NCI-H146 (cell line): ENCODE results near the gene KLHL28.

Experiments
- DNase-seq: peaks from one replicate; lab custom pipeline; 2025; lab: John Stamatoyannopoulos, UW

The KLHL28 gene, protein sequence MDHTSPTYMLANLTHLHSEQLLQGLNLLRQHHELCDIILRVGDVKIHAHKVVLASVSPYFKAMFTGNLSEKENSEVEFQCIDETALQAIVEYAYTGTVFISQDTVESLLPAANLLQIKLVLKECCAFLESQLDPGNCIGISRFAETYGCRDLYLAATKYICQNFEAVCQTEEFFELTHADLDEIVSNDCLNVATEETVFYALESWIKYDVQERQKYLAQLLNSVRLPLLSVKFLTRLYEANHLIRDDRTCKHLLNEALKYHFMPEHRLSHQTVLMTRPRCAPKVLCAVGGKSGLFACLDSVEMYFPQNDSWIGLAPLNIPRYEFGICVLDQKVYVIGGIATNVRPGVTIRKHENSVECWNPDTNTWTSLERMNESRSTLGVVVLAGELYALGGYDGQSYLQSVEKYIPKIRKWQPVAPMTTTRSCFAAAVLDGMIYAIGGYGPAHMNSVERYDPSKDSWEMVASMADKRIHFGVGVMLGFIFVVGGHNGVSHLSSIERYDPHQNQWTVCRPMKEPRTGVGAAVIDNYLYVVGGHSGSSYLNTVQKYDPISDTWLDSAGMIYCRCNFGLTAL

DNA sequence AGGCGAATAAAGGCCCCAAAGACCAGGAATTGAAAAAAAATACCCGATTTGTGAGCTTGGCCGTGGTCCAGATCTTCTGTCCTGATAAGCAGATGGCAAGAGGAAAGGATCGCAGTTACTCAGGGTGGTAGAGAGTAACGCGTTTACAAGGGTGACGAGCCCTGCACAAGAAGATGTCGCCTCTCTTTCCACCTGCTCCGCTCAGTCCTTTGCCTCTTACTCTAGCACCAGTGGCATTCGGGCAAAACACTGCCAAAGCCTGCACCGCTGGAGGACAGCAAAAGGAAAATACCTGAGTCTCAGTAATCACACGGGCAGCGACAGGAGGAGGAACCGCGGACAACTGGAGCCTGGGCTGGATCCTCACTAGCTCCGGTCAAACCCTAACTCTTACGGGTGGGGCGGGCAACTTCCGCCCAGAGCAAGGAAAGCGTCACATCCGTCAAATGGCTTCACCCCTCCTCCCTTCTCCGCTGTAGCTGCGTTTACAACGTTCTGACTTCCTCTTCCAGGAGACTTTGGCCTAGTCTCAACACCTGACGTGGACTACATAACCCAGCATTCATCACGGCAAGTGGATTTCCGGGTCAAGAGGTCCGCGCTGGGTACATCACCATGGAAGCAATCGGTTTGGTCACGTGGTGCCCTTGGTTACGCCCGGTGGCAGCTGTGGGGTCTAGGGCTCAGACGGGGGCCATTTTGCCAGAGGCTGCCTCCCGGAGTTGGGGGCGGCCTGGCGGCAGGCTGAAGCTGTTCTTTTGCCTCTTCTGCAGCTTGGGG lies at the start of gene KLHL28, which contains the start of gene TOGARAM1:
TSS of gene KLHL28 (minus strand) at position 394 of the 780 bp plus-strand sequence. CDS start 16,019 bp downstream, outside the sequence.
TSS of gene TOGARAM1 (plus strand) at position 637 of the 780 bp plus-strand sequence. CDS start 232 bp downstream, outside the sequence.
- DNase-seq, result peak; percentile 99

DNA sequence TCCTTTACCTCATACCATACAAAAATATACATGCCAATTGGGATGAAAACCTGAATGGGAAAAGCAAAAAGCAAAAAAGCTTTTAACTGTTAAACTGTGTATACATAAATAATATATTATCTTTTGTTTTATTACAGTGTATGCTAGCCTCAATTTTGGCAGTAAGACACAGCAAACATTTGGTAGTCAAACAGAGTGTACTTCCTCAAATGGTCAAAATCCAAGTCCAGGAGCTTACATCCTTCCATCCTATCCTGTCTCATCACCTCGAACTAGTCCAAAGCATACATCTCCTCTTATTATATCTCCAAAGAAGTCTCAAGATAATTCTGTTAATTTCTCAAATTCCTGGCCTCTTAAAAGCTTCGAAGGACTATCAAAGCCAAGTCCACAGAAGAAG lies 42.2 kb upstream of the KLHL28 start:
- no peak for DNase-seq

DNA sequence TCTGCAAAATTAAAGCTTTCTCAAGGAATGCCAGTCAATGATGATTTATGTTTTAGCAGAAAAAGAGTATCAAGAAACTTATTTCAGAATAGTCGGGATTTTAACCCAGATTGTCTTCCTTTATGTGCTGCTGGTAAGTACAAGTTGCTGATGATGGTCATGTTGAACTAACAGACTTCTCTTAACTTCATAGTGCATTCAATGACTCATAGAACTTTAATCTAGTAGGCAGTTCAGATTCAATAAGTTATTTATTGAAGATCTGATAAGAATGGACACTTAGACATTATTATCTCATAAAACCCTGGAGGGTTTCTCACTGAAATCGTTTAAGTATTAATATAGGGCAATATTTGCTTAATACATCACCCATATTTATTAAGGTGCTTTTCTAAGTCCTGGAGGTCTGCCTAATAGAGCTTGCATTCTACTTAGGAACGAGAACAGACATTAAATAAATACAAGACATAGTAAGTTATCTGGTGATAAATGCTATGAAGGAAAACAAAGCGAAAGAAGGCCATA lies 34.1 kb upstream of the KLHL28 start:
- no peak for DNase-seq

DNA sequence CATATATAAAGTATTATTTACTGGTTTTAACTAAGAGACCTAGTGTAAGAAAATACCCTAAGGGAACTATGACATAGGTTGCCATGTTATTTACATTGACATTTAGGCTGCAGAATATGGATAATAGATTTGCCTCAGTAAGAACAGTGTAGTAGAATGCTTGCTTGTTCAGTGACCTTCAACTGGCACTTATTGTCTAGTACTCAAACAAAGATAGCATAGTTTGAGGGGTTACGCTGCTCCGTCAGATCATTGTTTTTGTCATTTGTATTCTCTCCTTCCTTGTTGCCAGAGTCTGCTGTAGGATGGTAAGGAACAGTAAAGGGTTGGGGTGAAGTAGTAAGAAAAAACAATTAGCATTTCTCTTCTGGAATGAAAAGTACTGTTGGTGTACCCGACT lies 33.4 kb upstream of the KLHL28 start:
- DNase-seq, result no peak

DNA sequence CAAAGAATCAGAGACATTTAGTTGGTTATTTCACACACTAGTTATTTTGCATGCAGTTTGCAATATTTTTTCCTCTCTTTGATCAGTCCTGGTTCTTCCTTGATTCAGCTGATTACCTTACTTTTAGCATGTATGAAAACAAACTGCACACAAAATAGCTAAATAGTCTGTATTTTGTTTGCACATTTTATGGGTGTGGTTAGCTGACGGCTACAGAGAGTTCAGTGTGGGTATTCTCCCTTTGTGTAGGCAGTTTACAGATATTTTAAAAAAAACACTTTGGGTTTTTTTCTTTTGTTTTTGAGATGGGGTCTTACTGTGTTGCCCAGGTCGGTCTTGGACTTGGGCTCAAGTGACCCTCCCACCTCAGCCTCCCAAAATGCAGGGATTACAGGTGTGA lies 28.8 kb upstream of the KLHL28 start:
- no peak for DNase-seq

DNA sequence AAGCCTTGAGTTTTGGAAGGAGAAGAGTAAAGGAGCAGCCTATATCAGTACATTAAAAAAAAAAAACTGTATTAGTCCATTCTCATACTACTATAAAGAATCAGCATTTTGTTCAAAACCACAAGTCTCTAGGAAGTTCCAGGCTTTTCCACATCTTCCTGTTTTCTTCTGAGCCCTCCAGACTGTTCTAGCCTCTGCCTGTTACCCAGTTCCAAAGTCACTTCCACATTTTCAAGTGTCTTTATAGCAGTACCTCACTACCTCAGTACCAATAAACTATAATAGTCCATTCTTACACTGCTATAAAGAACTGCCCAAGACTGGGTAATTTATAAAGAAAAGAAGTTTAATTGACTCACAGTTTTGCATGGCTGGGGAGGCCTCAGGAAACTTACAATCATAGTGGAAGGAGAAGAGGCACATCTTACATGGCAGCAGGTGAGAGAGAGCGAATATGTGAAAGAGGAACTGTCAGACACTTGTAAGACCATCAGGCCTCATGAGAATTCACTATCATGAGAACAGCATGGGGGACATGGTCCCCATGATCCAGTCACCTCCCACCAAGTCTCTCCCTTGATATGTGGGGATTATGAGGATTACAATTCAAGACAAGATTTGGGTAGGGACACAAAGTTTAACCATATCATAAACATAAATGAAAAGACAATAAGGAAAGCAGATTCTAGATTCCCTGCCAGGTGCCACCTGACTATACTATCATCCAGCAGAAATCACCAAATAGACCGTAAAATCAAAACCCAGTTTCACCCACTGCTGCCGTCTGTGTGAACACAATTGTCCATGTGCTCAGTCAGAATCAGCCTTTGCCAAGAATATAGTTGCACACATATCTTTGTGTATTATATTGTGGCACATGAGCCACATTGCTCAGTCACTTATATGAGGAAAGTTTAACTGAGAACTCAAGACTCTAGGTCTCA lies 28.0 kb upstream of the KLHL28 start:
- no peak for DNase-seq

DNA sequence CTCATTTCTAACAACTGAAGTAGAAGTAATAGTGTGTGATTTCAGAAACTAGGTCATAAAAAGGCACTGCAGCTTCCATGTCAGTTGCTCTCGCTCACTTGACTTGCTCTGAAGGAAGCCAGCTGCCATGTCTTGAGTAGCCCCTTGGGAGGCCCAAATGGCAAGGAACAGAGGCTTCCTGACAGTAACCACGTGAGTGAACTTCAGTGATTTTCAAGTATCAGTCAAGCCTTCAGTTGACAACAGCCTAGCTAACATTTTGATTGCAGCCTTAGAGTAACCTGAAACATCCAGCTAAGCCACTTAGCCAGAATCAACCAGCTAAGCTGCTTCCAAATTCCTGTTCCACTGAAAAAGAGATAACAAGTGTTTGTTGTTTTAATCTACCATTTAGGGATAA lies 26.9 kb upstream of the KLHL28 start:
- DNase-seq, result no peak

DNA sequence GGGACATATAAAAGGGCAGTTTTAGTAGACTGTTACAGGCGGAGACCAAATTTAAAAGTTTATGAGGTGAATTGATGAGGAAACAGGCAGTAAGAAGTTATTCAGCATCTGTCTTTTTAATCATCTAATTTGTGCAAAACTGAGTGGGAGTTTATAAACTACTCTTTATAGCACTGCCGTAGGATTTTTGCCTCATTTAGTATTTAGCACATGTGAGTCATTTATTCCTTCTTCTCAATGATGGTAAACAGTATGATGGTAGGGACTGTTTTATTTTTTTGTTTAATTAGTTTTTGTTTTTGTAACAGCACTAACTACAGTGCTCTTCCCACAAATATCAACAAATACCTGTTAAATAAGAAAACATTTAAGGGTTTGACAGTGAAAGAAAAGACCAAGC lies 20.8 kb upstream of the KLHL28 start:
- no peak for DNase-seq

DNA sequence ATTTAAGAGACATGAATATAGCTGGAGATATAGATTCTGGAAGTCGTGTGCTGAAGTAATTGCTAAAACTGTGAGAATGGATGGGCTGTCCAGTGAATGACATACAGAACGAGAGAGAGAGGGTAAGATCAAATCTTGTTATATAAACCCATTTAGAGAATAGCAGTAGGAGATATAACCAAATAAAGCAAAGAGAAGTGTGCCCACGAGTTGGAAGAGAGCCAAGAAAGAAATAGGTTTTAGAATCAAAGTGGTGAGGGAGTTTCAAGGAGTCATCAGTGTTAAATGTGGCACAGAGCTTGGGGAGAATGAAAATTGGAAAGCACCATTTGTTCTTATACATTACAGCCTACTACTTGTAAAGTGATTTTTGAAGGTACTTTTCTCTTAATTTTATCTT lies 19.5 kb upstream of the KLHL28 start:
- no peak for DNase-seq

DNA sequence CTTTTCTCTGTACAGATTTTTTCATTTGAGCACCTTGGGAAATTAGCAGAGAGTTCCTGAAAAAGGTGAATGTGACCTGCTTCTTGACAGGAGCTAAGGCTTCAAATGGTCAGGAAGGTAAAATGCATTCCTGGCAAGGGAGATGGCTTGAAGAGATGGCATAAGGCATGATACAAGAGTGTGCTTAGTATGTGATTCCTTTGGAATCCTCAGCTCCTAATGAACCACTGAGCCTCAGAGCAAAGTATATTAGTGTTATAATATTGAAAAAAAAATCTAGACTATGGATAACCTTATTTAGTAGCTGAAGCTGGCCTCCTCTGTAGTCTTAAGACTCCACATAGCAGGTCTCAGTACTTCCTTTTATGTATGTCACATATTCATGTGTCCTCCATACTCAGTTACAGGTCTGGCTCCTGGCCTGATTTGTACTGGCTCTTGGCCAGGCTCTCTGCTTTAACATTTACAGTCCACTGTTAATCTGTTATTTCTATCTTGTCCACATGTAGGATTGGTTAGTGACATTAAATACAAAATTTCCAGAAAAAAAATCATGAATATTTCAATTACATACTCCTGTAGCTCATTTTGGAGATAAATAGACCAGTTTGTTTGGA lies 18.1 kb upstream of the KLHL28 start:
- DNase-seq, result no peak

DNA sequence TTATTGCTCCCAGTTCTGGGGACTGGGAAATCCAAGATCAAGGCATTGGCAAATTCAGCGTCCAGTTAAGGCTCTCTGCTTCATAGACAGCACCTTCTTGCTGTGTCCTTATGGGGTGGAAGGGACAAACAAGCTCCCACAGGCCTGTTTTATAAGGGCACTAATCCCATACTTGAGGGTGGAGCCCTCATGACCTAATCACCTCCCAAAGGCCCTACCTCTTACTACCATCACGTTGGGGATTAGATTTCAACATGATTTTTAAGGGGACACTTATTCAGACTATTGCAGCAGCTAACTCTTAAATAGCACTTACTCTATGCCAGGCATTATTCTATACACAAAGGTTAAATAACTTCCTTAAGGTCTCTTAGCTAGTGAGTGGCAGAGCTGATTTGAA lies 17.5 kb upstream of the KLHL28 start:
- no peak for DNase-seq

DNA sequence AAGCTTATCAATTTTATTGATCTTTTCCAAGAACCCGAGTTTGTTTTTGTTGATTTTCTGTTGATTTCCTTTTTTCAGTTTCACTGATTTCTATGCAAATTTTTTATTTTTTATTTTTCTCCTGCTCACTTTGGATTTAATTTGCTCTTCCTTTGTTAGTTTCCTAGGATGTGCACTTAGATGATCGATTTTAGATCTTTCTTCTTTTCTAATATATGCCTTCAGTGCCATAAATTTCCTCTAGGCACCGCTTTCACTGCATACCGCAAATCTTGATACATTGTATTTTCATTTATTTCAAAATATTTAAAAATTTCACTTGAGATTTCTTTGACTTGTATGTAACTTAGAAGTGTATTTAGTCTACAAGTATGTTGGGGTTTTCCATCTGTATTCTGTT lies 9.7 kb upstream of the KLHL28 start:
- no peak for DNase-seq

DNA sequence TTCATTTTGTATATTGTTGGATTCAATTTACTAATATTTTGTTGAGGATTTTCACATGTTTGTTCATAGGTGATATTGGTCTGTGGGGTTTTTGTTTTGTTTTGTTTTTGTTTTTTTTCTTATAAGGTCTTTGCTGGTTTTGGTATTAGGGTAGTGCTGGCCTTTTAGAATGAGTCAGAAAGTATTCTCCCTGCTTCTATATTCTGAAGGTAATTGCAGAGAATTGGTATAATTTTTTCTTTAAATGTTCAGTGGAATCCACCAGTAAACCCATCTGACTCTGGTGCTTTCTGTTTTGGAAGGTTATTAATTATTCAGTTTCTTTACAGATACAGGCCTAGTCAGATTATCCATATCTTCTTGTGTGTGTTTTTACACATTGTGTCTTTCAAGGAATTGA lies 9.2 kb upstream of the KLHL28 start:
- no peak for DNase-seq

DNA sequence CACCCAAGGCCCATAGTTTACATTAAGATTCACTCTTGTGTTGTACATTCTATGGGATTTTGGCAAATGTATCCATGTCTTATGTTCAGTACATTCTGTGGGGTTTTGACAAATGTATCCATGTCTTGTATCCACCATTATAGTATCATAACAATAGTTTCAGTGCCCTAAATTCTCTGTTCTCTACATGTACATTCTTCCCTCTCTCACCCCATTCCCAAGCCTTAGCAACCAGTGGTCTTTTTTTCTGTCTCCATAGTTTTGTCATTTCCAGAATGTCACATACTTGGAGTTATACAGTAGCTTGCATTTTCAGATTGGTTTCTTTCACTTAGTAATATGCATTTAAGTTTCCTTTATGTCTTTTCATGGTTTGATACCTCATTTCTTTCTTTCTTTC lies 7.0 kb upstream of the KLHL28 start:
- no peak for DNase-seq

DNA sequence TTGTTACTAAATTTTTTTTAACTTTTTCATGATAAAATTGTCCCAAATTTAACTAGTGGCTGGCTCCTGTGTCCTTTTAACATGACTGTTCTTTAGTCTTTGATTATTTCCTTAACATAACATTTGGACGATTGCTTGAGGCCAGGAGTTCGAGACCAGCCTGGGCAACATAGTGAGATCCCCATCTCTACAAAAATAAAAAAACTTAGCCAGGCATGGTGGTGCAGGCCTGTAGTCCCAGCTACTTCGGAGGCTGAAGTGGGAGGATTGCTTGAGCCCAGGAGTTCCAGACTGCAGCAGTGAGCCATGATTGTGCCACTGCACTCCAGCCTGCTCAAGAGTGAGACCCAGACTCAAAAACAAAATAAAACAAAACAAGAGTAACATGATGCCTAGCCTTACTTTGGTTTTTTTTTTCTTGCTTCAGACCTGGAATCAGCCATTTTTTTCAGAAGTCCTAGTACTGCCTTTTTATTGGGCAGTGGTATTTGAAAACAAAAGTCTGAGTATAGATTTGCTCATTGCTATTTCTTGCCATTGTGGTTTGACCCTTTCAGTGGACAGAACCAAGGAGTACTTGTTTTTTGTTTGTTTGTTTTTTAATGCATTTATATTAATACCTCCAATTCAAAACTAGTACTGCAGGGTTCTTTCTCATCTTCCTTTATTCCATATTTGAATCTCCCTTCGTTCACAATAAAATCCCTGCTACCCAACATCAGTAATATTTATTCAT lies 5.0 kb upstream of the KLHL28 start:
- DNase-seq, result no peak

DNA sequence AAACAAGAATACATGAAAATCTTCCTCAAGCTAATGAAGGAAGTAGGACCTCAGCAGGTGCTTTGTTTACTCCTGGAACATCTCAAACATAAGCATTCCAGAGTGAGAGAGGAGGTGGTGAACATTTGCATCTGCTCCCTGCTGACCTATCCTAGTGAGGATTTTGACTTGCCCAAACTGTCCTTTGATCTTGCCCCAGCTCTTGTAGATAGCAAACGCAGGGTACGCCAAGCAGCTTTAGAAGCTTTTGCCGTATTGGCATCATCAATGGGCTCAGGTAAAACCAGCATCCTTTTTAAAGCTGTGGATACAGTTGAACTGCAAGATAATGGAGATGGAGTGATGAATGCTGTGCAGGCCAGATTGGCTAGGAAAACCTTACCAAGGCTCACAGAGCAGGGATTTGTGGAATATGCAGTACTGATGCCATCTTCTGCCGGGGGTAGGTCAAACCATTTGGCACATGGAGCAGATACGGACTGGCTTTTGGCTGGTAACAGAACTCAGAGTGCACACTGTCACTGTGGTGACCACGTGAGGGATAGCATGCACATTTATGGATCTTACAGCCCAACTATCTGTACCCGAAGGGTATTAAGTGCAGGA lies 2.1 kb upstream of the KLHL28 start:
- DNase-seq, result peak; percentile 10

DNA sequence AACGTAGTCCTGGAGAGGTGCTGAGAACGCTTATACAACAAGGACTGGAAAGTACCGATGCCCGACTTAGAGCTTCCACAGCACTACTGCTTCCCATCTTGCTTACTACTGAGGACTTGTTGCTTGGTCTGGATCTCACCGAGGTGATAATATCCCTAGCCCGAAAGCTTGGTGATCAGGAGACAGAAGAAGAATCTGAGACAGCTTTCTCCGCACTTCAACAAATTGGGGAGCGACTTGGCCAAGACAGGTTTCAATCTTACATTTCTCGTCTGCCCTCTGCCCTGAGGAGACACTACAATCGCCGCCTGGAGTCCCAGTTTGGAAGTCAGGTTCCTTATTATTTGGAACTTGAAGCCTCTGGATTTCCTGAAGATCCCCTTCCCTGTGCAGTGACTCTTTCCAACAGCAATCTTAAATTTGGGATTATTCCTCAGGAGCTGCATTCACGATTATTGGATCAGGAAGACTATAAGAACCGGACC lies 1.3 kb upstream of the KLHL28 start:
- no peak for DNase-seq

DNA sequence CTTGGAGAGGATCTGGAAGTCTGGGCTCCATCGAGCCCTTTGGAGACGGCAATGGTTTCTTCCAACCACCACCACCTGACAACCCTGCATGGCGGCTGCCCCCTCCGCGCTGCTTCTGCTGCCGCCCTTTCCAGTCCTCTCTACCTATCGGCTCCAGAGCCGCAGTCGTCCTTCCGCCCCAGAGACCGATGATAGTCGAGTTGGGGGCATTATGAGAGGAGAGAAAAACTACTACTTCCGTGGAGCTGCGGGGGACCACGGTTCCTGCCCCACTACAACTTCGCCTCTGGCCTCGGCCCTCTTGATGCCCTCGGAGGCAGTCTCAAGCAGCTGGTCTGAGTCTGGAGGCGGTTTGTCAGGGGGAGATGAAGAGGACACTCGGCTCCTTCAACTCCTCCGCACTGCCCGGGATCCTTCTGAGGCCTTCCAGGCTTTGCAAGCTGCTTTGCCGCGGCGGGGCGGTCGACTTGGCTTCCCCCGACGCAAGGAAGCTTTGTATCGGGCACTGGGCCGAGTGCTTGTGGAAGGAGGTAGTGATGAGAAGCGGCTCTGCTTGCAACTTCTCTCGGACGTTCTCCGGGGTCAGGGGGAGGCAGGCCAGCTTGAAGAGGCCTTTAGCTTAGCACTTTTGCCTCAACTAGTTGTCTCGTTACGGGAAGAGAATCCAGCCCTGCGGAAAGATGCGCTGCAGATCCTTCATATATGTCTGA lies 742 bp upstream of the KLHL28 start:
- peak; percentile 88 for DNase-seq

DNA sequence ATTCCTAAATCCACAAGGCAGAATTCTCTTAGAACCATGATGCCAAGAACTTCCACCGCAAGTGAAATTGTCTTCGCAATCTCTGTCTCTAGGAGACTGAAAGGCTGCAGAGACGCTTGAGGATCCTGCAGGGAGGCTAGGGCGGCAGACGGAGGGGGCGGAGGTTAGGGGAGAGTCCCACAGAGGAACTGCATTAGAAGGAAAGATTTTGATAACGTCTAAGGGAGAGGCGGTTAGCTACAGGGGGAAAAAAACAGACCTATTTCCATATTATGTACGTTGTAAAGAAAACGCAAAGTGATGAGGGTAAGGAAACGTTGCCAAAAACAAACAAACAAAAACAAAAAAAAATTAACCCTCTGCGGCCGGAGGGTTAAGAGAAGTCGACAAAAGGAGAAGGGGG lies 595 bp downstream of the KLHL28 start:
- peak; percentile 43 for DNase-seq
